Right ventricle myocardium inferior (tissue), 1 donor: ENCODE data around the gene ATXN7L3. TPM values are rescaled to one million over a fixed set of nuclear protein-coding genes. Genes with fewer than 3 reads are reported as not detected.

Experiments
- ATAC-seq: fragments of 200-7000 bp; cut with Tn5 transposase; one replicate; pipeline ENCODE4 v1.9.1; 2020; ENCODE audit warnings: mild to moderate bottlenecking, moderate library complexity
- DNase-seq: peaks from one replicate; pipeline ENCODE4 v3.0.0; 2021; ENCODE audit errors: missing footprints
- intact Hi-C: fragments of 100-400 bp; cut with DNase I; formaldehyde crosslinking; loops from one replicate; pipeline ENCODE4 v1.11.0; 2022
- total RNA-seq: library from RNA; stranded (reverse); fragmentation: NEBNext Ultra II Directional; extraction: Animal tissue kit (Norgen Biotek cat#: 25700); gene quantifications from one replicate; pipeline ENCODE4 v1.2.1, GENCODE V29; 2021
- donor health status: DM: no; HTN: yes; CAD: no; lungs with severe emphysema.

The ATXN7L3 gene
- total RNA-seq, 1 donor from 2014 or later: 40.8 TPM

- intact Hi-C loops: loop anchor here (10.0 kb wide), 1 partner anchor 297 kb away; the partner anchor contains the start of gene GPATCH8
- DNase-seq (no peak), ATAC-seq (no peak)
Observed at GRCh38 chr17:44207743-44208142, 8.1 kb upstream of the ATXN7L3 start.

DNA sequence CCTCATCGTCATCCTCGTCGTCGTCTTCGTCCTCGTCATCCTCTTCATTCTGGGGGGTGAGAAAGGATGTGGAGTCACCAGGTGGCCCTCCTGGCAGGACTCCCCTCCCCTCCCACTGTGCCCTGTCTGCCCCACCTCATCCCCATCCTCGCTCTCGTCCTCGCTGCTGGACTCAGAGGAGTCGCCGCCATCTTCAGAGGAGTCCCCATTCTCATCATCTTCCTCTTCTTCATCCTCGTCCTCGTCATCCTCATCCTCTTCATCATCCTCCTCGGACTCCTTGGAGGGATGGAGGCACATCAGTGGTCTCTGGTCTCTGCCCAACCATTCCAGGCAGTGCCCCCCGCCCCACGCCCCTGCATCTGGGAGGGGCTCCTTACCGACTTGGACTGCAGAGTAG, 7.6 kb upstream of the ATXN7L3 start:
- ATAC-seq: no peak
- intact Hi-C loops: loop anchor here (10.0 kb wide), 1 partner anchor 297 kb away; the partner anchor contains the start of gene GPATCH8
- DNase-seq: no peak

GRCh38 chr17:44206825-44207155, 7.1 kb upstream of the ATXN7L3 start:
- DNase-seq (no peak), ATAC-seq (no peak)
- intact Hi-C loops: loop anchor here (10.0 kb wide), 1 partner anchor 298 kb away; the partner anchor contains the start of gene GPATCH8

GRCh38 chr17:44205962-44206824, 6.5 kb upstream of the ATXN7L3 start:
- intact Hi-C loops: loop anchor here (10.0 kb wide), 1 partner anchor 299 kb away; the partner anchor contains the start of gene GPATCH8
- no peak for ATAC-seq
- DNase-seq: no peak

DNA sequence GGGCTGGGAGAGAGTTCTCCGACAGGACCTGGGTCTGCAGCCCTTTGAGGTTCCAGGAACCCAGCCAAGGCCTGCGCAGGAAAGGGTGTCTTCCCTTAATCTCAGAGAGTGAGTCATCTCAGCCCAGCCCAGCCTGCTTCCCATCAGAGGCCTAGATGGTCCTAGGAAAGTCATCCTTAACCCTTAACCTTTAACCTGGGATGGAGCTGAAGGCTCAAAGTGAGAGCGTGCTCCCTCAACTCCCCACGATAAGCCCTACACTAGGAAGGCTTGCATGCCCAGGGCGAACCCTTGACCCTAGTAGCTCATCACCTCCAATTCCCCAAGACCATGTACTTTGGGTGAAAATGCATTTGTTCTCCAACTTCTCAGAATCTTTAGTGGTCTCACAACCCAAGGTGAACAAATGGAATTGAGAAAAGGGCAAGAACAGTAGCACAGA, 4.8 kb upstream of the ATXN7L3 start:
- ATAC-seq: no peak

GRCh38 chr17:44203731-44204440, 4.2 kb upstream of the ATXN7L3 start:
- ATAC-seq: no peak
- DNase-seq: no peak

More for the DNA sequence above, 4.8 kb upstream of the ATXN7L3 start:
- no peak for DNase-seq
- intact Hi-C loops: loop anchor here (10.0 kb wide), 1 partner anchor 300 kb away; the partner anchor contains the start of gene GPATCH8

GRCh38 chr17:44202756-44203155, 3.1 kb upstream of the ATXN7L3 start:
- no peak for ATAC-seq
- intact Hi-C loops: loop anchor here (10.0 kb wide), 1 partner anchor 302 kb away; the partner anchor contains the start of gene GPATCH8
- no peak for DNase-seq

More at GRCh38 chr17:44203731-44204440, 4.2 kb upstream of the ATXN7L3 start:
- intact Hi-C loops: loop anchor here (10.0 kb wide), 1 partner anchor 301 kb away; the partner anchor contains the start of gene GPATCH8

GRCh38 chr17:44200478-44201155, 933 bp upstream of the ATXN7L3 start:
- ATAC-seq (peak; percentile 1), DNase-seq (no peak)
- intact Hi-C loops: loop anchor here (1.0 to 10.0 kb wide), 3 partner anchors 14 to 304 kb away; partner anchors contain the start of genes GPATCH8 and TMUB2

- peak; percentile 37 for ATAC-seq
- intact Hi-C loops: no loop called here
- peak; percentile 87 for DNase-seq
Observed at GRCh38 chr17:44198721-44199552, 747 bp downstream of the ATXN7L3 start.

- DNase-seq: no peak
- ATAC-seq: no peak
- intact Hi-C loops: no loop called here
Observed at GRCh38 chr17:44197980-44198720, 1.5 kb downstream of the ATXN7L3 start.

GRCh38 chr17:44197107-44197506, 2.6 kb downstream of the ATXN7L3 start:
- intact Hi-C loops: no loop called here
- DNase-seq (no peak), ATAC-seq (no peak)

- no peak for DNase-seq
- ATAC-seq: no peak
- intact Hi-C loops: no loop called here
Observed at GRCh38 chr17:44193326-44194084, 6.2 kb downstream of the ATXN7L3 start.

- intact Hi-C loops: no loop called here
- DNase-seq (no peak), ATAC-seq (no peak)
Observed at GRCh38 chr17:44192750-44193149, 6.9 kb downstream of the ATXN7L3 start.

- ATAC-seq (no peak), DNase-seq (no peak)
- intact Hi-C loops: no loop called here
Observed at GRCh38 chr17:44191941-44192496, 7.7 kb downstream of the ATXN7L3 start.

DNA sequence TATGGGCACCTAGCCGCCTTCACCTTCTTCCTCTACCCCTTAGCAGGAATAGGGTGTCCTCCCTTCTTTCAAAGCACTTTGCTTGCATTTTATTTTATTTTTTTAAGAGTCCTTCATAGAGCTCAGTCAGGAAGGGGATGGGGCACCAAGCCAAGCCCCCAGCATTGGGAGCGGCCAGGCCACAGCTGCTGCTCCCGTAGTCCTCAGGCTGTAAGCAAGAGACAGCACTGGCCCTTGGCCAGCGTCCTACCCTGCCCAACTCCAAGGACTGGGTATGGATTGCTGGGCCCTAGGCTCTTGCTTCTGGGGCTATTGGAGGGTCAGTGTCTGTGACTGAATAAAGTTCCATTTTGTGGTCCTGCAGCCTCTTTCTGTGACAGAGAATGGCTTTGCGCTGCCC, 8.3 kb downstream of the ATXN7L3 start:
- intact Hi-C loops: no loop called here

GRCh38 chr17:44190481-44190880, 9.2 kb downstream of the ATXN7L3 start:
- no peak for DNase-seq

More for the DNA sequence above, 8.3 kb downstream of the ATXN7L3 start:
- ATAC-seq (no peak), DNase-seq (no peak)

More at GRCh38 chr17:44190481-44190880, 9.2 kb downstream of the ATXN7L3 start:
- ATAC-seq: no peak
- intact Hi-C loops: no loop called here
